NT2/D1 (cell line): Measurements from ENCODE around the gene LIFR.

Experiments
- DNase-seq: peaks from one replicate; pipeline ENCODE4 v3.0.0-alpha.2; 2011; ENCODE audit warnings: low read depth, low spot score
- H3K27me3 ChIP-seq: 2 replicates; pipeline ENCODE4 v1.6.0; 2011; ENCODE audit warnings: mild to moderate bottlenecking; ENCODE audit not compliant: insufficient read length, insufficient read depth
- H3K36me3 ChIP-seq: 2 replicates; pipeline ENCODE4 v1.6.1; 2011; ENCODE audit warnings: mild to moderate bottlenecking, low read length, mixed read lengths; ENCODE audit not compliant: insufficient read depth, insufficient read length
- H3K4me1 ChIP-seq: 2 replicates; pipeline ENCODE4 v1.5.1; 2011; ENCODE audit not compliant: insufficient read depth, insufficient read length
- H3K4me3 ChIP-seq: 2 replicates; pipeline ENCODE4 v1.5.1; 2011; ENCODE audit warnings: low read depth; ENCODE audit not compliant: insufficient read length
- H3K9ac ChIP-seq: 2 replicates; pipeline ENCODE4 v1.6.0; 2011; ENCODE audit warnings: low read depth; ENCODE audit not compliant: insufficient read length
- H3K9me3 ChIP-seq: 2 replicates; pipeline ENCODE4 v1.5.1; 2011; ENCODE audit warnings: mild to moderate bottlenecking, low read length; ENCODE audit not compliant: insufficient read depth
- SUZ12 ChIP-seq: IDR thresholded peaks from 2 replicates; pipeline ENCODE4 v1.6.1; 2011; ENCODE audit not compliant: insufficient read length, insufficient read depth; ENCODE audit errors: extremely low read depth
- YY1 ChIP-seq: IDR thresholded peaks from 2 replicates; pipeline ENCODE4 v1.6.1; 2011; ENCODE audit not compliant: insufficient read length, insufficient read depth
- ZNF274 ChIP-seq: IDR thresholded peaks from 2 replicates; pipeline ENCODE4 v1.6.1; 2011; ENCODE audit warnings: mild to moderate bottlenecking, low read depth, low read length

The LIFR gene

DNA sequence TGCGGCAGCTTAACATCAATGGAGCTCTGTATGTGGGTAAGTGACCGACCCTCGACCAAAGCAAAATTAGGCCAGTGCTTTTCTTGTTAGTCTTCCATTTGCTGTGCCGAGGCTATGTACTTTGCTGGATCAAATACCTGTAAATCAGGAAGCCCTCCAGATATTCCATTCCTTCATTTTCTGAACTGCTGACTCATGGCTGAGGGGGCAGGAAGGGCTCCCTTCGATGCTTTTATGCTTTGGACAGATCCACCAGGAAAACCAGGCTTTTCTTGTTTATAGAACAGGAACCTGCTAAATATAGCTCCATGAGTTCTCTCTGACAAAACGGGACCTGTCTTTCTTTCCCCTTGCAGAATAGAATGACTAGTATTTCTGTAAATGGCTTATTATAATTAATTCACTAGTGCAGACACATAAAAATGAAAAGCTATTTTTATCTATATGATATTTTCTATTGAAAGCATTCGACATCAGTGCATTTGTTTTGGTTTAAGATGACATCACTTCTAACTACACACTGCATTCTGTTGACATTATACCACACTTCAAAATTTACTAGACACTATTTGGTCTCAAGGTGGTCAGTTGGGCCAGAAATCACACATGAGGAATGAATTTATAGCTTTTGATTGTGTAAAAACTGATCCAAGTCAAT is 93.3 kb downstream of the LIFR start:
- no peak overlapping the region for H3K9ac ChIP-seq
- TF ChIP-seq YY1 (no peak), ZNF274 (no peak), SUZ12 (no peak)
- no peak for DNase-seq
- no peak overlapping the region for H3K4me3 ChIP-seq
- peaks cover 4% of the 10 kb centered on the region for H3K4me1 ChIP-seq
- H3K27me3 ChIP-seq, result no peaks in the 10 kb centered on the region
- no peaks in the 10 kb centered on the region for H3K36me3 ChIP-seq
- H3K9me3 ChIP-seq, result no peaks in the 10 kb centered on the region

DNA sequence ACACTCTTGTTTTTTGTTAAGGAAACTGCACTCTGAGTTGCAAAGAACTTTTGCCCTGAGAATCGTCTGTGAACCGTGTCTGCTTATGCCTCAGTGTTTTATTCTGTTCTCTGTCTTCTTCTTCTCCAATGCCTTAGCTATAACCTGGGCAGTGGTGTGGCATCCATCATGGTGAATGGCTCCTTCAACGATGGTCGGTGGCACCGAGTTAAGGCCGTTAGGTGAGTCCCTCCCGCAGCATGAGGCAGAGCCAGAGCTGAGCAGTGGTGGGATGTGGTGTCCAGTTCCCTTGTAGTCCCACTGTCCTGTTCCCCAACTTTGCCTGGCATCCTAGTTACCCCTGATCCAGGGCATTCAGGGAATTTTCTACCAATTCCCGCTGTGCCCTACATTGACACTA is 98.3 kb downstream of the LIFR start:
- Histone ChIP-seq H3K4me3 (no peak overlapping the region), H3K27me3 (no peaks in the 10 kb centered on the region), H3K36me3 (no peaks in the 10 kb centered on the region), H3K9ac (no peak overlapping the region), H3K9me3 (no peaks in the 10 kb centered on the region), H3K4me1 (no peaks in the 10 kb centered on the region)
- no peak for TF ChIP-seq YY1
- no peak for TF ChIP-seq ZNF274
- no peak for TF ChIP-seq SUZ12
- no peak for DNase-seq

DNA sequence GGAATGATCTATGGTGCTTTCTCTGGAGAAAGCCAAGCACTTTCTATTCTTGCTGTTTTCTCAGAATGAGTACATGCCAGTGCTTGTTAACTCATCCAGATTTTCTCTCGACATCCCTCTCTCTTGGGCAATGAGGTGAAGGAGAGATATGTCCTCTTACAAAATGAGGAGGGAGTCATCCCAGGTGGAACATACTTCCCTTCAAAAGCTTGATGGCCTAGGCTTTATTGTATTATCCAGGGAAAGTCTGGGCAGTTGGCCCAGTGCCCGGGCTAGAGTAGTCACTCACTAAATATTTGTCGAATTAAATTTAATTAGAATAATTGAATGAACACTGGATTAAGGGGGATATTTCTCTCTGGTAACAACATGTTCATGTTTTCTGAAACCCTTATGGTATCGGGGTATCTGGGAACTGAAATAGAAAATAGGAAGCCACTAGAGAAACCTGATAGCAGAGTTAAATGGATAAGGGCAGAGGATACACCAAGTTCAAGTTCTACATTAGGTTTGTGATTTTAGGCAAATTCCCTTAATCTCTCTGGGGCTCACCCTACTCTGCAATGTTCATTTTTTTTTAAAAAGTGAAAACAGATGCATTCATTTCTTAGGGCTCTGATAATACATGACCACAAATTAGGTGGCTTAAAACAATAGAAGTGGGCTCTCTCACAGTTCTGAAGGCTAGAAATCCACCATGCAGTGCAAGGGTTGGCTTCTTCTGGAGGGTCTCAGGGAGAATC is 99.6 kb downstream of the LIFR start:
- no peaks in the 10 kb centered on the region for H3K4me1 ChIP-seq
- no peaks in the 10 kb centered on the region for H3K27me3 ChIP-seq
- TF ChIP-seq ZNF274, result no peak
- TF ChIP-seq SUZ12, result no peak
- no peak for TF ChIP-seq YY1

DNA sequence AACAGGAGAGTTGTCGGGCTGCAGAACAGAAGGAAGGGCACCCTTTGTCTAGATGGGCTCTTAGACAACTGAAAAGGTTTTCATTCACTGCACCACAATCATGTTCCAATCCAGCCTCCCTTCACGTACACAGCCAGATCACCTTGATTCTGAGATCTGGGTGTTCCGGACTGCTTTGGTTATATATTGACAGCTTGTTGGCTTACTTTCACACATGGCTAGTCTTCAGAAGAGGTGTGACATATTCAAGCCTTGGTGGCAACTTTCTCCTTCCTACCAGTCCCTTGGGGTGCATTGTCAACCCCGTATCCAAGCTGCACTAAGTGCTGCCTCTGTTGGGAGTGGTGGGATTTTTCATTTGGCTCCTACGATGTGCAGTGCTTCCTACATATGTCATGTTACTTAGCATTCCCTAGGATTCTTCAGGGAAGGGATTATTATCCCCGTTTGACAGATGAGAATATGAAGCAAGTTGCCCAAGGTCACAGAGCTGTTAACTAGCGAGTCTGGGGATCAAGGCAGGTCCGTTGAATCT is 100.6 kb downstream of the LIFR start:
- no peaks in the 10 kb centered on the region for H3K4me1 ChIP-seq
- no peak overlapping the region for H3K4me3 ChIP-seq
- no peak for DNase-seq
- no peak for TF ChIP-seq ZNF274
- TF ChIP-seq SUZ12, result no peak
- TF ChIP-seq YY1, result no peak
- H3K9me3 ChIP-seq, result no peaks in the 10 kb centered on the region
- H3K27me3 ChIP-seq, result no peaks in the 10 kb centered on the region
- no peaks in the 10 kb centered on the region for H3K36me3 ChIP-seq
- no peak overlapping the region for H3K9ac ChIP-seq

More for the DNA sequence above, 99.6 kb downstream of the LIFR start:
- Histone ChIP-seq H3K36me3 (no peaks in the 10 kb centered on the region), H3K4me3 (no peak overlapping the region), H3K9ac (no peak overlapping the region), H3K9me3 (no peaks in the 10 kb centered on the region)
- no peak for DNase-seq

DNA sequence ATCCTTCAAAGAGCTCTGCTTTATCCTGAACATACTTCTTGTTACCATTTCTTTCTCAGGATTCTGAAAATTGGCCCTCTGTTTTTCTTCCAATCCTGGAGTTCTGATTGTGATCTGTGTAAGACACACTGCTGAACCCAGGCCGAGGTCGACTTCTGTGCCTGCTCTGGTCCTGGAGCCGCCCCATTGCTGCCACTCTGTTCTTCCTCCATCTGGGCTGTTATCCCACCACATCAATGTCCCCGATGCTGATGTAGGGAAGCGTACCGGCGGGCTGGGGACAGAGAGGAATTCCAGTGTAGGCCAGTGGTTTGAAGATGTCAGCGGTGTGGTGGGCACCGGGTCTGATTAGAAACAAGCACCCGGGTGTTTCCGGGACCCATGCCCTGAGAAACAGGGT is 102.5 kb downstream of the LIFR start:
- DNase-seq, result no peak
- Histone ChIP-seq H3K4me3 (no peak overlapping the region), H3K27me3 (no peaks in the 10 kb centered on the region), H3K9me3 (no peaks in the 10 kb centered on the region), H3K9ac (no peak overlapping the region), H3K4me1 (no peaks in the 10 kb centered on the region), H3K36me3 (no peaks in the 10 kb centered on the region)
- TF ChIP-seq SUZ12, result no peak
- no peak for TF ChIP-seq ZNF274
- TF ChIP-seq YY1, result no peak

DNA sequence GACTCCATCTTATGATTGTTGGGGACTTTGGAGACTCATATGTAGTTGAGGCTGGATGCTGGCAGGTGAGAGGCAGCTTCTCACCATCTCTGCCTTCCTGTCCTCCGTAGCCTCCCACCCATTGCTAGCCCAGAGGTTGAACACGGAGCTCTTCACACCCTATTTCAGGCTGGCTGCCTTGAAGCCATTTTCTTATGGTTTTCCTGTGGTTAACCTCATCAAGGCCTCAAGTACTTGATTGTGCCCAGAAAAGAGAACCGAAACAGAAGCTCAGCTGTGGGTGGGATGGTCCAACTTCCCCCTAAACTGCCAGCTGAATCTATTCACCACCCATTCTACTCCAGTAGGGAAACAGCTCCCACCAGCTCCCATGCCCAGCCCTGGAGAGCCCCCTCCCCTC is 102.9 kb downstream of the LIFR start:
- no peaks in the 10 kb centered on the region for H3K4me1 ChIP-seq
- H3K27me3 ChIP-seq, result no peaks in the 10 kb centered on the region
- no peak for DNase-seq
- no peak for TF ChIP-seq SUZ12
- no peak for TF ChIP-seq ZNF274
- TF ChIP-seq YY1, result no peak
- H3K9ac ChIP-seq, result no peak overlapping the region
- H3K9me3 ChIP-seq, result no peaks in the 10 kb centered on the region
- no peak overlapping the region for H3K4me3 ChIP-seq
- H3K36me3 ChIP-seq, result no peaks in the 10 kb centered on the region

DNA sequence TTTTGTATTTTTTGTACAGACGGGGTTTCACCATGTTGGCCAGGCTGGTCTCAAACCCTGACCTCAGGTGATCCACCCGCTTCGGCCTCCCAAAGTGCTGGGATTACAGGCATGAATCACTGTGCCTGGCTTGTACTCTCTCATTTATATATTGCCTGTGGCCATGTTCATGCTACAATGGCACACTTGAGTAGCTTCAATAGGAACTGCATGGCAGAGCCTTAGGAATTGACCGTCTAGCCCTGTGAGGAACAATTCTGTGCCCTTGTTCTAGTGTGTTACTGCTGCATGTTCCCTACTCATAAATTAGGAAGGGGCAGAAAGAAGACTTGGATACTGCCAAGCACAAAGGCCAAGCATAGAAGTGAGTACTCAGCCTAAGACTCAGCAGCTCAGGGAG is 104.2 kb downstream of the LIFR start:
- Histone ChIP-seq H3K27me3 (no peaks in the 10 kb centered on the region), H3K4me1 (no peaks in the 10 kb centered on the region), H3K36me3 (no peaks in the 10 kb centered on the region), H3K9ac (no peak overlapping the region), H3K4me3 (no peak overlapping the region), H3K9me3 (no peaks in the 10 kb centered on the region)
- DNase-seq, result no peak
- no peak for TF ChIP-seq YY1
- no peak for TF ChIP-seq SUZ12
- TF ChIP-seq ZNF274, result no peak
